ENCODE results near the gene ABO. TPM values are rescaled to one million over a fixed set of nuclear protein-coding genes. Genes with fewer than 3 reads are reported as not detected.
"Not testable (repeated sequence)": the region's sequence is repeated elsewhere in the genome, so short reads cannot be mapped to it uniquely, and the experiment has no call there.

Gene ABO
- total and polyA plus RNA-seq, 2 of the 8 experiments (the other 6 are each of a cell fraction or from before 2014, with no cell fraction given) = 0.03 TPM; not detected in 1

GRCh38 chr9:133317551-133317950, 42.5 kb upstream of the ABO start:
- H3K4me2 ChIP-seq (ENCODE audit: insufficient read depth in 1 of 2, low read depth in 2 of 2, low read length in 2 of 2); H2BK120ac ChIP-seq (replicated peaks; ENCODE audit: low read depth, low read length); H3K27ac ChIP-seq (ENCODE audit: low read depth, low read length); H3K27me3 ChIP-seq (replicated peaks in 1 of 4; ENCODE audit: control insufficient read depth in 3 of 4, extremely low read depth in 1 of 4, insufficient read depth in 3 of 4, low read length in 3 of 4); H3K23ac ChIP-seq (ENCODE audit: insufficient read length); FAIRE-seq; H4K20me1 ChIP-seq (replicated peaks in 1 of 2; ENCODE audit: control insufficient read depth in 1 of 2, insufficient read depth in 2 of 2, low read length in 2 of 2); H3K4ac ChIP-seq (replicated peaks; ENCODE audit: insufficient read length, low read depth, low read length); H2BK20ac ChIP-seq (ENCODE audit: low read length); H3K18ac ChIP-seq (ENCODE audit: extremely low read depth, low read length); H3K56ac ChIP-seq (replicated peaks; ENCODE audit: insufficient read length, low read depth, low read length); CTCF ChIA-PET (ENCODE audit: partially characterized antibody); H2AFZ ChIP-seq (ENCODE audit: low read length); H3K36me3 ChIP-seq (ENCODE audit: control insufficient read depth in 2 of 4, insufficient read depth in 4 of 4, low read length in 3 of 4); H3K23me2 ChIP-seq (ENCODE audit: low read depth, low read length); DNase-seq (ENCODE audit: low read depth in 1 of 2, low spot score in 2 of 2); H2BK5ac ChIP-seq (ENCODE audit: low read depth, low read length); H4K8ac ChIP-seq (ENCODE audit: extremely low read depth, insufficient read depth, low read length); H3K9me3 ChIP-seq (ENCODE audit: insufficient read depth in 2 of 2, low read depth in 1 of 2, low read length in 1 of 2); H2AK5ac ChIP-seq (ENCODE audit: low read depth, low read length); H3K4me1 ChIP-seq (replicated peaks in 1 of 4; ENCODE audit: control insufficient read depth in 3 of 4, insufficient read depth in 4 of 4, low read length in 3 of 4); H4K5ac ChIP-seq (ENCODE audit: insufficient read length, low read depth, low read length); H4K91ac ChIP-seq (replicated peaks; ENCODE audit: insufficient read length, low read length); H2BK12ac ChIP-seq (ENCODE audit: low read depth, low read length); H3K79me1 ChIP-seq (ENCODE audit: low read depth, low read length); H3K4me3 ChIP-seq (ENCODE audit: extremely low read depth in 1 of 4, insufficient read depth in 2 of 4, low read depth in 3 of 4, low read length in 4 of 4); H2BK15ac ChIP-seq (ENCODE audit: low read length); H3K9ac ChIP-seq (replicated peaks in 1 of 4; ENCODE audit: extremely low read depth in 1 of 4, low read depth in 3 of 4, low read length in 3 of 4); POLR2A ChIA-PET (ENCODE audit: partially characterized antibody); H3K14ac ChIP-seq (ENCODE audit: insufficient read length); H3K79me2 ChIP-seq (ENCODE audit: control insufficient read depth in 1 of 2, insufficient read depth in 2 of 2, low read length in 2 of 2): not testable (repeated sequence)
- WGBS, 2 experiments (ENCODE audit: extremely low coverage in 1 of 2, insufficient coverage in 1 of 2, insufficient read length in 1 of 2, insufficient replicate concordance in 2 of 2, low coverage in 1 of 2, low lambda C conversion rate in 2 of 2, missing lambda C conversion rate in 1 of 2) = 95% methylated on average over 13 of the region's 13 CpGs; no CpG with 5 or more reads in 1 of the 2 experiments
